ENCODE data around the gene FOXF2.
"Not testable (repeated sequence)": the region's sequence is repeated elsewhere in the genome, so short reads cannot be mapped to it uniquely, and the experiment has no call there.

Gene FOXF2

DNA sequence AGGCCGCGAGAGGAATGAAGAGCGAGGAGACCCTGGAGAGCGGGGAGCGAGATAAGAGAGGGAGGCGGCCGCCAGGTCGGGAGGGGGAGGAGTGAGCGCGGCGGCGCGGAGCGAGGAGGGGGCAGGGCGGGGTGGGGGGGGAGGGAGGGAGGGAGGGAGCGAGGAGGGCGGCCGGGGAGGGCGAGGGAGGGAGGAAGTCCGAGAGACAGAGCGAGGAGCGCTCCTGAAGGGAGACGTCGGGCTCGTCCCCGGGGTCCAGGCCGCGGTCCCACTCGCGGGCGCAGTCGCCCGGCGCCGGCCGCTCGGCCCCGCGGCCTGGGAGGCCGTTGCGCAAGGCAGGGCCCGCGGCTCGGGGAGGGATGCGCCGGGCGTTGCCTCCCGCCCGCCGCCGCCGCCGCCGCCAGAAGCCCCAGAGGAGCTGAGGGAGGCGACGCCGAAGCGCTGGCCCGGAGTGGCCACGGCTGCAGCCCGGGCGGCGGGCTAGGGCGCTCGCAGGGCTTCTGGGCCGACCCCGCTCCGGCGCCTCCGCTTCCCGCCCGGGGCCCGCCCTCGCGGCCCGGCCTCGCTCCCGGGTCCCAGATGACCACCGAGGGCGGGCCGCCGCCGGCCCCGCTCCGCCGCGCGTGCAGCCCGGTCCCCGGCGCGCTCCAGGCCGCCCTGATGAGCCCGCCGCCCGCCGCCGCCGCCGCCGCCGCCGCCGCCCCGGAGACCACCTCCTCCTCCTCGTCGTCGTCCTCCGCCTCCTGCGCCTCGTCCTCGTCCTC, at the start of gene FOXF2:
FOXF2 (plus strand) TSS at position 208 of the 764 bp plus-strand sequence; CDS start at position 580, 372 bp downstream.
- no peak for DNase-seq

DNA sequence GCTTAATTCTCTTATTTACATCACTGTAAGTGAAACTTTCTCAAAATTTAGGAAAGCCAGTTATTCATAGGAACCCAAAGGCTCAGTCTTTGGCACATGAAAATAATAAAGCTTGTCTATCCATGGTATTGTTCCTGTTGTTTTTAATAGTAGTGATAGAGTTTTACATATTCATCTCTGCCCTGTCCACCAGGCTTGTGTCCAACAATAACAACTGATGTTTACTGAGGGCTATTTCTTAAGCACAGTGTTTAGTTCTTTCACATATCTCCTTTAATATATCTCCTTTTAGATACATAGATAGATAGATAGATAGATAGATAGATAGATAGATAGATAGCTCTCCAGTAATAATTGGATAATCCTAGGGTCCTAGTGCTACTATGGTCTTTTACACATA, 43.3 kb upstream of the FOXF2 start:
- DNase-seq: no peak

- no peak for DNase-seq
Observed at GRCh38 chr6:1346558-1347091, 42.8 kb upstream of the FOXF2 start.

DNA sequence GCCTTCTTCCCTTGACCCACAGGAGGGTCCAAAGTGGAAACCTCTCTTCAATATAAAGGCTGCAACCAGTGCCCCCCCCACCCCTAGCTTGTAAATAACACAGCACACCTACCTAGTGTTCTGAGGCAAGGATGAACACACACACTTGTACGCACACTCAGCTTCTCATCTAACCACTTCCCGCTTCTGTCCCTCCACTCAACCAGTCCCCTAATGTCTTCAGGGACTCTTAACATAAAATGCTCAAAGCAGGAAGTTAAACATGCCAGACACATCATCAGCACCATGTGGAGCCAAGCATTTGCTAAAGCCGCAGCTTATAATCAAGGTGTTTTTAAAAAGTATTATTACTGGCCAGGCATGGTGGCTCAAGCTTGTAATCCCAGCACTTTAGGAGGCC, 42.2 kb upstream of the FOXF2 start:
- DNase-seq: no peak

DNA sequence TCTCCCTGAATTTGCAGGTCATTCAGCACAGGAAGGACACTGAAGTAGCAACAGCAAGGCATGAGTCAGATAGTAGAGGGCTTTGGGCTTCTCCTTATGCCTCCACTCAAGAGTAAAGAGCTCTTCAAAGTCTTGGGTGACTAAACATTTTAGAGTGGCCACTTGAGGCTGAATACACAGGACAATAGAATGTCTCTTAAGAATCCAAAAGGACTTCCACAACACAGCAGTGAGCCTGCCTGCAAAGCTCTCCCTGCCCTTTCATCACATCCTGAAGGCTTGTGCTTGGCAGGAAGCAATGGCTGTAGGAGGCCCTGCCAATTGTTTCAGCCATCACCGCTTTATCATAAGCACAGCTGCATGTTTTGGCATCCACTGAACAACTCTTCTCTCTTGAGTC, 40.7 kb upstream of the FOXF2 start:
- DNase-seq: no peak

DNA sequence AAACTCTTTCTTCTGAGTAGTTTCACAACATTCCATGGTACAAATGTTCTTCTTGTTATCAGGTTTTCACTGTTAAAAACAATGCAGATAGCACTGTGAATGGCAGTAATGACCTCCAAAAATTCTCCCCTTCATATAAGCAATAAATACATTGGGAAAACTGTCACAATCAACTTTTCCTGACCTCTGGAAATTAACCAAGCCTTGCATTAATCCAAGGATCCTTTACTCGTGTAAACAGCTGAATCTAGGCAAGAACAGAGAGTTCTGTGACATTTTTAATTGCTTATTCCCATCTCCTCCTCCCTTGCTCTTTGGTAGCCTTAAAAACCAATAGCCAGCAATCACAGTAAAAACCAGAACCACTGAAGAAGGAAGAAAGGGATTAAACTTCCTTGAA, 39.7 kb upstream of the FOXF2 start:
- DNase-seq: no peak

- DNase-seq: no peak
Observed at GRCh38 chr6:1351381-1352008, 37.9 kb upstream of the FOXF2 start.

DNA sequence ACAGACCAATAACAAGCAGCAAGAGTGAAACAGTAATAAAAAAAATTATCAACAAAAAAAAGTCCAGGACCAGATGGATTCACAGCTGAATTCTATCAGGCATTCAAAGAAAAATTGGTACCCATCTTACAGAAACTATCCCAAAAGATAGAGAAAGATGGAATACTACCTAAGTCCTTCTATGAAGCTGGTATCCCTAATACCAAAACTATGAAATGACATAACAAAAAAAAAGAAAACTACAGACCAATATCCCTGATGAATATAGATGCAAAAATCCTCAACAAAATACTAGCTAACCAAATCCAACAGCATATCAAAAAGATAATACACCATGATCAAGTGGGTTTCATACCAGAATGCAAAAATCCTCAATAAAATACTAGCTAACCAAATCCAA, 34.3 kb upstream of the FOXF2 start:
- DNase-seq: not testable (repeated sequence)

- DNase-seq: not testable (repeated sequence)
Observed at GRCh38 chr6:1361717-1362116, 27.7 kb upstream of the FOXF2 start.

DNA sequence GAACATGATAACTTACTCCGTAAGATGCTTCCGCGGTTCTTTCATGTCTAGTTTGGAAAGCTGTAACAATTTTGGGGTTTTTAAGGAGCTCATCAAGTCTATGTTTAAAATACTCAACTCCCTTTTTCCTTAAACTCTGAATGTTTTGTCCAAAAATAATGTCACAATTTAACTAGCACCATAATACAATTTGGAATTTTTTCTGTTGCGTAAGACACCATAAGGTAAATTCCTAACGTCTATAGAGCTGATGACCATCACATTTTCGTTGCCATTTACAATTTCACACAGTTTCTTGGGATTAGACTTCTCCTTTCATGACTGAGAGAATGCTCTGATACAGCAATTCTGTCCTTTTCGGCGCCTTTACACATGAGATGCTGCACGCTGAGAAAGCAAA, 26.7 kb upstream of the FOXF2 start:
- no peak for DNase-seq

GRCh38 chr6:1363298-1363697, 26.1 kb upstream of the FOXF2 start:
- DNase-seq: no peak

- no peak for DNase-seq
Observed at GRCh38 chr6:1363729-1364572, 25.4 kb upstream of the FOXF2 start.

DNA sequence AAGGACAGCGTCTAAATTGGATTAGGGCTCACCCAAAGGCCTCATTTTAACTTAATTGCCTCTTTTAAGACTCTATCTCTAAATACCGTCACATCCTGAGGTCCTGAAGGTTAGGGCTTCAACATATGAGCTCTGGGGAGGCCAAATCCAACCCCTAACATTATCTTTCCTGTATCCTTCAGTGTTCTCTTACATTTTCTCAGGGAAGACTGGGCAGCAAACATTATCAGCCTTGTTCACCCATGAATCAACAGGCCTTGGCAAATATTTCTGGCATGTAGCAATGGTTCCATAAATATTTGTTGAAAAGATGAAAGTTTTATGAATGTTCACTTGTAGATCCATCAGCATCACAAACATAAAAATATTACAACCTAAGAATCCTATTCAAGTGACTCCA, 24.6 kb upstream of the FOXF2 start:
- no peak for DNase-seq

- DNase-seq: no peak
Observed at GRCh38 chr6:1365686-1366085, 23.7 kb upstream of the FOXF2 start.

- no peak for DNase-seq
Observed at GRCh38 chr6:1367771-1368170, 21.6 kb upstream of the FOXF2 start.

DNA sequence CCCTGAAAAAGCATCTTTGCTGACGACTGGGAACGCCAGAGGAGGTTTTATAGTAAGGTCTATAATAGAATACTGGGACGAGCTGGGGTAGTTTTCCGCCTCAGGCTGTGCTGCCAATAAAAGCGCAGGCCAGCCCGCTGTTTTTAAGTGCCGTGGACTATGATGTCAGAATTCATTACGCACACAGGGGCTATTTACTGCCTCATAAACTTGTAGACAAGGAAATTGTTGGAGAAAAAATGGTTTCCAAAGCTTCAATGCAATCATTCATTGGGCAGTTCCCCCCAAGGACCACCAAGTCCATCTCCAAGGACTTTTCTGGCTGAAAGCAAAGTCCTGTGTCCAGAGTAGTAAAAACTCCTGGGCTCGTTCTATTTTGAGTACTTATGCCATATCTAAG, 20.4 kb upstream of the FOXF2 start:
- DNase-seq: no peak

- not testable (repeated sequence) for DNase-seq
Observed at GRCh38 chr6:1369695-1370094, 19.7 kb upstream of the FOXF2 start.

GRCh38 chr6:1371933-1372332, 17.4 kb upstream of the FOXF2 start:
- no peak for DNase-seq

- no peak for DNase-seq
Observed at GRCh38 chr6:1372690-1373089, 16.7 kb upstream of the FOXF2 start.

- DNase-seq: no peak
Observed at GRCh38 chr6:1376653-1377052, 12.7 kb upstream of the FOXF2 start.

DNA sequence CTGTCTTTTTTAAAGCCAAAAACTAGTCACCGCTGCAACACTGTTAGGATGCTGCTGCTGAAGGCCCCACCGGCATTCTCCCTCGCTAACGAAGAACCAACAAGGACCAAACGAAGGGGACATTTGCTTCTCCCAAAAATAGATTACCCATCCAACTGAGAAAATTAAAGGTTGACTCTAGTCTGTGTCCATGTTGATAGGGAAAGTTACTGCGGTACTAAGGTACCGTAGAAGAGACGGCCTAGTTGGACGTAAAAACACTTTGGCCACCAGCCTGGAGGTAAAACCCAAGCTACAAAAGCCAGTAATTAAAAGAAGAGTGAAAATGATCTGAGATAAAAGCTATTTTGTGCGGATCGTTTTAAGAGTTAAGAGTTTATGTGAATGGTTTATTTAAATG, 11.8 kb upstream of the FOXF2 start:
- no peak for DNase-seq

- DNase-seq: no peak
Observed at GRCh38 chr6:1378065-1379016, 11.0 kb upstream of the FOXF2 start.
